Mucosa of descending colon (tissue), 3 donors: ENCODE measurements around the gene ASNSD1. TPM values are rescaled to one million over a fixed set of nuclear protein-coding genes. Genes with fewer than 3 reads are reported as not detected.

Source experiments
- ATAC-seq: fragments of 200-7000 bp; cut with Tn5 transposase; one replicate; pipeline ENCODE4 v1.9.1; 2020; ENCODE audit warnings: mild to moderate bottlenecking, moderate library complexity
- DNase-seq, 3 donors: peaks; one replicate each; pipeline ENCODE4 v3.0.0-alpha.2; 2020
- H3K36me3 ChIP-seq: fragments of 200-600 bp; one replicate; pipeline ENCODE4 v1.8.0; 2021; ENCODE audit warnings: low read depth, mild to moderate bottlenecking
- H3K4me1 ChIP-seq: fragments of 200-600 bp; one replicate; pipeline ENCODE4 v1.8.0; 2021; ENCODE audit warnings: low read depth, mild to moderate bottlenecking
- H3K4me3 ChIP-seq: fragments of 200-600 bp; one replicate; pipeline ENCODE4 v1.8.0; 2021; ENCODE audit warnings: mild to moderate bottlenecking
- H3K9me3 ChIP-seq: fragments of 200-600 bp; one replicate; pipeline ENCODE4 v1.8.0; 2021; ENCODE audit warnings: mild to moderate bottlenecking
- intact Hi-C, 2 donors: fragments of 100-400 bp; cut with DNase I in 1 of 2; cut with micrococcal nuclease in 1 of 2; formaldehyde crosslinking; loops; one replicate each; pipeline versions ENCODE4 v1.11.0 to v1.11.1; 2022; cut with DNase I, micrococcal nuclease
- total RNA-seq, 3 donors: library from RNA; stranded (reverse); fragmentation: NEBNext Ultra II Directional in 2 of 3; extraction: Animal tissue kit (Norgen Biotek cat#: 25700) in 2 of 3; gene quantifications; one replicate each; pipeline versions ENCODE4 v1.2.1 to v1.2.4, GENCODE V29; 2021 to 2023
- TF ChIP-seq, protein P1 (sequence below): fragments of 200-600 bp; IDR thresholded peaks from one replicate; pipeline ENCODE4 v1.8.0; 2022; ENCODE audit warnings: antibody characterized with exemption, mild to moderate bottlenecking
- donor health status: DM: no; HTN: no; CAD: no; lungs with moderate emphysema.
- donor health status: DM: no; HTN: no; CAD: no.
- donor health status: DM: no; HTN: yes; CAD: no.

Gene ASNSD1
- total RNA-seq, 3 donors from 2014 or later: 19.0 to 40.2 (median 19.1) TPM

- no peaks in the 10 kb centered on the region for H3K4me1 ChIP-seq
- H3K9me3 ChIP-seq: no peaks in the 10 kb centered on the region
- no peaks in the 10 kb centered on the region for H3K36me3 ChIP-seq
- TF ChIP-seq, protein P1, sequence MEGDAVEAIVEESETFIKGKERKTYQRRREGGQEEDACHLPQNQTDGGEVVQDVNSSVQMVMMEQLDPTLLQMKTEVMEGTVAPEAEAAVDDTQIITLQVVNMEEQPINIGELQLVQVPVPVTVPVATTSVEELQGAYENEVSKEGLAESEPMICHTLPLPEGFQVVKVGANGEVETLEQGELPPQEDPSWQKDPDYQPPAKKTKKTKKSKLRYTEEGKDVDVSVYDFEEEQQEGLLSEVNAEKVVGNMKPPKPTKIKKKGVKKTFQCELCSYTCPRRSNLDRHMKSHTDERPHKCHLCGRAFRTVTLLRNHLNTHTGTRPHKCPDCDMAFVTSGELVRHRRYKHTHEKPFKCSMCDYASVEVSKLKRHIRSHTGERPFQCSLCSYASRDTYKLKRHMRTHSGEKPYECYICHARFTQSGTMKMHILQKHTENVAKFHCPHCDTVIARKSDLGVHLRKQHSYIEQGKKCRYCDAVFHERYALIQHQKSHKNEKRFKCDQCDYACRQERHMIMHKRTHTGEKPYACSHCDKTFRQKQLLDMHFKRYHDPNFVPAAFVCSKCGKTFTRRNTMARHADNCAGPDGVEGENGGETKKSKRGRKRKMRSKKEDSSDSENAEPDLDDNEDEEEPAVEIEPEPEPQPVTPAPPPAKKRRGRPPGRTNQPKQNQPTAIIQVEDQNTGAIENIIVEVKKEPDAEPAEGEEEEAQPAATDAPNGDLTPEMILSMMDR: no peak
- intact Hi-C loops: no loop called here
- H3K4me3 ChIP-seq: no peak overlapping the region
- ATAC-seq (peak; percentile 62), DNase-seq (no peak)
These were observed 32.3 kb upstream of the ASNSD1 start for GRCh38 chr2:189628817-189629530.

- Histone ChIP-seq H3K9me3 (no peaks in the 10 kb centered on the region), H3K36me3 (no peaks in the 10 kb centered on the region), H3K4me3 (no peak overlapping the region), H3K4me1 (no peaks in the 10 kb centered on the region)
- intact Hi-C loops: loop anchor here in 1 of 2 donors (10.0 kb wide), 1 partner anchor 165 kb away; no protein-coding TSS in a partner anchor
- no peak for DNase-seq
- TF ChIP-seq, protein P1: no peak
- ATAC-seq: no peak
These were observed 31.5 kb upstream of the ASNSD1 start for GRCh38 chr2:189629531-189630453.

DNA sequence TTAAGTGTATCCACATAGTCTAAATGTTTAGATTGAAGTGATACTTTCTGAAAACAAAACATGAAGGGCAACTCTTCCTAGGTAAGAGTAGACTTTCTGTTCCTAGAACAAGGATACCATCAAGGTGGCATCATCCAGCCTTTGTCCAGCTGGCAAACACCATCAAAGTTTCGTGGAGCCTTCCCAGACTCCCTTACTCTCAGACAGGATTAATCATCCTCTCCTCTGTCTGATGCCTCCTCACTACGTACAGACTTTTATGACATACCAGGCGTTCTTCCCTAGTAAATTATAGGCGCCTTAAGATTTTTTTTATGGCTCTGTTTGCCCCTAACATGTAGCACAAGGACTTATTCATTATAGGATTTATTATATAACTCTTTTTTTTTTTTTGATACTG, 29.4 kb upstream of the ASNSD1 start:
- no peak for ATAC-seq
- TF ChIP-seq, protein P1: no peak

DNA sequence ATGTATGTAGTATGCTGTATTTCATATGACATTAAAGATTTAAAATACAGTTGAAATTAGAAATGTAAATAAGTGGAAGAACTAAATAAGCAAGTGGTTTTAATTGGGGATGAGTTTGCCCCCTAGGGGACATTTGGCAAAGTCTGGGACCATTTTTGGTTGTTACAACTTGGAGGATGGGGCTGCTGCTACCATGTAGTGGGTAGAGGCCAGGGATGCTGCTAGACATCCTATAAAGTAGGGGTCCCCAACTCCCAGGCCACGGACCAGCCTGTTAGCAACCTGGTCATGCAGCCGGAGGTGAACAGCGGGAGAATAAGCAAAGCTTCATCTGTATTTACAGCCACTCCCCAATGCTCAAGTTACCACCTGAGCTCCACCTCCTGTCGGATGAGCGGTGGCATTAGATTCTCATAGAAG, 27.9 kb upstream of the ASNSD1 start:
- Histone ChIP-seq H3K36me3 (no peaks in the 10 kb centered on the region), H3K9me3 (no peaks in the 10 kb centered on the region), H3K4me3 (no peak overlapping the region), H3K4me1 (no peaks in the 10 kb centered on the region)
- DNase-seq: peak in 1 of 3 donors; percentile 24
- ATAC-seq: no peak
- intact Hi-C loops: loop anchor here in 1 of 2 donors (10.0 kb wide), 1 partner anchor 169 kb away; no protein-coding TSS in a partner anchor
- TF ChIP-seq, protein P1: no peak

More for the DNA sequence above, 29.4 kb upstream of the ASNSD1 start:
- no peaks in the 10 kb centered on the region for H3K4me1 ChIP-seq
- intact Hi-C loops: loop anchor here in 1 of 2 donors (10.0 kb wide), 1 partner anchor 167 kb away; no protein-coding TSS in a partner anchor
- no peak for DNase-seq
- H3K36me3 ChIP-seq: no peaks in the 10 kb centered on the region
- no peaks in the 10 kb centered on the region for H3K9me3 ChIP-seq
- no peak overlapping the region for H3K4me3 ChIP-seq

- H3K36me3 ChIP-seq: no peaks in the 10 kb centered on the region
- H3K9me3 ChIP-seq: no peaks in the 10 kb centered on the region
- DNase-seq (no peak), ATAC-seq (no peak)
- H3K4me3 ChIP-seq: no peak overlapping the region
- H3K4me1 ChIP-seq: no peaks in the 10 kb centered on the region
- TF ChIP-seq, protein P1: no peak
- intact Hi-C loops: loop anchor here in 1 of 2 donors (10.0 kb wide), 1 partner anchor 171 kb away; no protein-coding TSS in a partner anchor
These were observed 25.9 kb upstream of the ASNSD1 start for GRCh38 chr2:189635353-189635752.
